H1 (cell line): ENCODE results near the gene RAI14. TPM values are rescaled to one million over a fixed set of nuclear protein-coding genes. Genes with fewer than 3 reads are reported as not detected.

Experiments
- TAF1 ChIP-seq: IDR thresholded peaks from 2 replicates; pipeline ENCODE4 v1.6.1; 2011; ENCODE audit warnings: mild to moderate bottlenecking, low read depth, low read length
- TAF7 ChIP-seq: optimal IDR thresholded peaks from 2 replicates; pipeline ENCODE3; 2011; ENCODE audit warnings: low read depth, mild to moderate bottlenecking, inconsistent platforms, low read length, moderate library complexity, borderline replicate concordance
- TBP ChIP-seq: IDR thresholded peaks from 2 replicates; pipeline ENCODE4 v1.6.1; 2011; ENCODE audit warnings: low read depth, low read length, improper control_type of control experiment
- TEAD4 ChIP-seq: IDR thresholded peaks from 2 replicates; pipeline ENCODE4 v1.6.1; 2012; ENCODE audit warnings: low read depth, low read length, inconsistent platforms, mixed read lengths
- polyA plus RNA-seq, 7 experiments: library from polyadenylated mRNA; depleted of rRNA in 3 of 7; stranded (reverse) in 5 of 7; unstranded in 2 of 7; fragments of >200 nt in 5 of 7; fragments of 200-250 nt in 2 of 7; gene quantifications; 1 replicate in 5 of 7; 2 replicates in 1 of 7; 4 replicates in 1 of 7; pipeline versions ENCODE4 v1.2.1 to v1.2.3, GENCODE V29; 2011 to 2013; ENCODE audit warnings: missing spikeins in 2 of 7, mixed read lengths in 2 of 7
- total RNA-seq: library from RNA; stranded (reverse); fragmentation: NEBNext Ultra II Directional; extraction: Animal tissue kit (Norgen Biotek cat#: 25700); gene quantifications from 2 replicates; pipeline ENCODE4 v1.2.1, GENCODE V29; 2021

RAI14 gene
- total and polyA plus RNA-seq, 2 of the 8 experiments (the other 6 are each of a cell fraction or from before 2014, with no cell fraction given) = 48.4 to 210 TPM

DNA sequence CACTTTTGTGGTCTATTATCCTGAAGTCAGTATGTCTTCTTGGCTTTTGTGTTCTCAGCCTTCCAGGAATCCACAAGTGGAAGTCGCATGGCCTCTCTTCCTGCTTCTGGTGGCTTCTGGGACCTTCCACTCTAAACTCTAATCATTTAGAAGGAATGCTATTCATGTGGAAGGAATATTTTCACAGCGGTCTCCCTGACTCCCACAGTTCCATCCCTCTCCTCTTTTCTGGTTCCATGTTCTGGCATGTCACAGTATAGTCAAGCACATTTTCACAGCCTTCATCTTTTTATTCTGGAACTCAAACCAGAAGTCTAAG is 7.3 kb upstream of the RAI14 start (continued):
- TF ChIP-seq TBP (no peak), TEAD4 (no peak), TAF1 (no peak), TAF7 (no peak)
